HCEC 1CT (cell line): ENCODE data around the gene RFPL4A.
A peak's percentile ranks its signal among the peaks of the same experiment; 100 is the strongest.

ENCODE experiments used
- DNase-seq: peaks from one replicate; pipeline ENCODE4 v3.0.0-alpha.2; 2017

Gene RFPL4A

DNA sequence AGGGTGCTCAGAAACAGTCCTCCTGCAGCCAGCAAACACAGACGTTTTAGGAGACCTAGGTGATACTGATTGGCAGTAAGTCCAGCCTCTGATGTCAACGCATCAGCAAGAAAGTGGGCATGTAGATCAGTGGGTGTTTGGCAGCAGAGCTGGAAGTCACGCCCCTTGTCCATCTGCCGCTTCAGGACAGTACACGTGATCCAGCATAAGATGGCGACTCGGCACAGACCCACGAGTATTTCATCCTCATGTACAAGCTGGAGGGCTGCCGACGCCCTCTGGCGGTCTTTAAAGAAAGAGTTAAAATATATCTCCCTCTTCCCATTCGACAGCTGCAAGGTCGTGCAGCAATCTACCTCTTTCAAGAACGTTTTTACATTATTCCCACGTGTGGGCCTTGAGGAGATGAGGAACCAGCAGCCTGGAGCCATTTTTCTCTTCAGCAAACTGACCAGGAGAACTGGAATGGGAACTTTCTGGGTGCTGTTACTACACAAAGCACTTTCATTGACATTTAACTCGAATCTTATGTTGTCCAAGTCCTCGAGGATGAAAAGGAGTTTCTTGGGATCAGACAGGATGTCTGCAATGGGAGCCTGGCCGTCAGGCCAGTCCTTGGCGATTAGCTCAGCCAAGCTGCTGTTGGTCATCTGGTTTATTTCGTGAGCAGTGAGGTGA, 50.6 kb downstream of the RFPL4A start:
- DNase-seq, result peak; percentile 49

DNA sequence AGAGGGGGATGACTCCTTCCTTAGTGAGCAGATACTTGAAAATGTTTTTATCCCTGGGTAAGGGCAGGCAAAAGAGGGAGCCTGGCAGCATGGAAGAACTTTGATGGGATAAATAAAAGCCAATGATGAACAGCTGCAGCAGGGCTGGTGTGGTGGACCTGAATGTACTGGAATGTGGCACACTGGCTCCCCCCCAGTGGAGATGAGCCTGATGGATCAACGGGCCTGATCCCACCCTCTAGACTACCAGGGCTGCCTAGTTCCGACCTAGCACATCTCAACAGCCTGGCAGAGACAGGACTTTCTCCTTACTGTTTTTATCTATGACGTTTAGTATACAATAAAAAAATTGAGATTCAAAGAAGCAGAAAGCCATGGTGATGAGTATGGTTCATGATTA, 52.4 kb downstream of the RFPL4A start:
- DNase-seq, result no peak

GRCh38 chr19:55812449-55812848, 53.6 kb downstream of the RFPL4A start:
- DNase-seq, result no peak
